NCI-H2029 treated with DMSO at 0.1 percent for 48 hours (cell line): Measurements from ENCODE around the gene TMEM150C.
"Not testable (repeated sequence)": the region's sequence is repeated elsewhere in the genome, so short reads cannot be mapped to it uniquely, and the experiment has no call there.

Experiments
- DNase-seq: peaks from one replicate; lab custom pipeline; 2025; lab: John Stamatoyannopoulos, UW

TMEM150C gene

GRCh38 chr4:82569076-82569475 is 7.3 kb upstream of the TMEM150C start:
- no peak for DNase-seq

GRCh38 chr4:82567444-82567843 is 5.7 kb upstream of the TMEM150C start:
- no peak for DNase-seq

GRCh38 chr4:82562564-82562854 is 721 bp upstream of the TMEM150C start:
- DNase-seq: no peak

GRCh38 chr4:82560853-82561785 is 669 bp downstream of the TMEM150C start:
- peak; percentile 40 for DNase-seq

GRCh38 chr4:82559735-82560120 is 2.1 kb downstream of the TMEM150C start:
- peak; percentile 56 for DNase-seq

- DNase-seq: peak; percentile 56
Observed at GRCh38 chr4:82559090-82559734, 2.6 kb downstream of the TMEM150C start.

- no peak for DNase-seq
Observed at GRCh38 chr4:82555276-82555675, 6.5 kb downstream of the TMEM150C start.

GRCh38 chr4:82553020-82553419 is 8.8 kb downstream of the TMEM150C start:
- DNase-seq: peak; percentile 24

- no peak for DNase-seq
Observed at GRCh38 chr4:82551734-82552133, 10.1 kb downstream of the TMEM150C start.

- not testable (repeated sequence) for DNase-seq
Observed at GRCh38 chr4:82547850-82548249, 13.9 kb downstream of the TMEM150C start.

GRCh38 chr4:82543131-82543530 is 18.7 kb downstream of the TMEM150C start:
- DNase-seq: peak; percentile 34

- peak; percentile 55 for DNase-seq
Observed at GRCh38 chr4:82542642-82543041, 19.1 kb downstream of the TMEM150C start.

GRCh38 chr4:82529322-82529721 is 32.5 kb downstream of the TMEM150C start:
- DNase-seq: no peak

GRCh38 chr4:82528868-82529267 is 32.9 kb downstream of the TMEM150C start:
- no peak for DNase-seq

- DNase-seq: no peak
Observed at GRCh38 chr4:82528074-82528473, 33.7 kb downstream of the TMEM150C start.

- DNase-seq: no peak
Observed at GRCh38 chr4:82525307-82525911, 36.4 kb downstream of the TMEM150C start.

- peak; percentile 18 for DNase-seq
Observed at GRCh38 chr4:82524570-82525152, 37.1 kb downstream of the TMEM150C start.

- peak; percentile 81 for DNase-seq
Observed at GRCh38 chr4:82523179-82523578, 38.6 kb downstream of the TMEM150C start.

GRCh38 chr4:82522472-82522871 is 39.3 kb downstream of the TMEM150C start:
- no peak for DNase-seq

- no peak for DNase-seq
Observed at GRCh38 chr4:82521283-82521682, 40.5 kb downstream of the TMEM150C start.

- no peak for DNase-seq
Observed at GRCh38 chr4:82519776-82520175, 42.0 kb downstream of the TMEM150C start.

- no peak for DNase-seq
Observed at GRCh38 chr4:82519072-82519471, 42.7 kb downstream of the TMEM150C start.

- DNase-seq: peak; percentile 57
Observed at GRCh38 chr4:82517043-82517442, 44.7 kb downstream of the TMEM150C start.
